Activated naive CD8-positive, alpha-beta T cell treated with anti-CD3 and anti-CD28 coated beads, Interleukin-2, amount 10 ng/mL, durations not matched to agents 7 days and 5 days (primary cell): ENCODE results near the gene NUP98. TPM values are rescaled to one million over a fixed set of nuclear protein-coding genes. Genes with fewer than 3 reads are reported as not detected.
"Not testable (repeated sequence)": the region's sequence is repeated elsewhere in the genome, so short reads cannot be mapped to it uniquely, and the experiment has no call there.

ENCODE experiments used
- ATAC-seq: fragments of 150-1000 bp; cut with Tn5 transposase; one replicate; pipeline ENCODE4 v1.10.0; 2021; ENCODE audit warnings: low read depth, moderate library complexity
- POLR2A ChIA-PET: fragments of 350-600 bp; sonication (Branson Sonifier 250); formaldehyde crosslinking; loops from one replicate; lab custom pipeline; 2021; ENCODE audit warnings: antibody characterized with exemption; lab: Charles Lee
- DNase-seq: peaks from one replicate; pipeline ENCODE4 v3.0.0; 2021
- H3K27ac Mint-ChIP-seq: one replicate; pipeline ENCODE4 v1.8.0; 2022; ENCODE audit warnings: mild to moderate bottlenecking, mixed read lengths
- H3K27me3 Mint-ChIP-seq: one replicate; pipeline ENCODE4 v1.8.0; 2022; ENCODE audit warnings: mild to moderate bottlenecking, moderate library complexity, mixed read lengths
- H3K36me3 Mint-ChIP-seq: one replicate; pipeline ENCODE4 v1.8.0; 2021; ENCODE audit warnings: mild to moderate bottlenecking, mixed read lengths
- H3K4me1 Mint-ChIP-seq: one replicate; pipeline ENCODE4 v1.8.0; 2021; ENCODE audit warnings: mixed read lengths
- H3K4me3 Mint-ChIP-seq: one replicate; pipeline ENCODE4 v1.8.0; 2022; ENCODE audit warnings: mild to moderate bottlenecking, moderate library complexity, mixed read lengths
- H3K9me3 Mint-ChIP-seq: one replicate; pipeline ENCODE4 v1.8.0; 2021; ENCODE audit warnings: mixed read lengths
- total RNA-seq, 2 experiments: library from RNA; stranded (reverse); gene quantifications; one replicate each; pipeline ENCODE4 v1.2.3, GENCODE V29; 2021

Gene NUP98
- total RNA-seq, 2 experiments from 2014 or later = 91.4 to 96.7 TPM

GRCh38 chr11:3783611-3784010, 13.7 kb downstream of the NUP98 start:
- ATAC-seq (no peak), DNase-seq (no peak)
- Mint-ChIP-seq H3K36me3 (peaks cover 31% of the 10 kb centered on the region), H3K27ac (peak overlapping the region; percentile 28), H3K27me3 (no peaks in the 10 kb centered on the region), H3K4me1 (peaks cover 47% of the 10 kb centered on the region), H3K9me3 (no peaks in the 10 kb centered on the region), H3K4me3 (no peak overlapping the region)
- POLR2A ChIA-PET = interaction anchor here (0.7 to 2.7 kb wide), 2 partner anchors 12 to 25 kb away, joined by 3 to 15 read pairs; partner anchors contain the start of gene PGAP2

DNA sequence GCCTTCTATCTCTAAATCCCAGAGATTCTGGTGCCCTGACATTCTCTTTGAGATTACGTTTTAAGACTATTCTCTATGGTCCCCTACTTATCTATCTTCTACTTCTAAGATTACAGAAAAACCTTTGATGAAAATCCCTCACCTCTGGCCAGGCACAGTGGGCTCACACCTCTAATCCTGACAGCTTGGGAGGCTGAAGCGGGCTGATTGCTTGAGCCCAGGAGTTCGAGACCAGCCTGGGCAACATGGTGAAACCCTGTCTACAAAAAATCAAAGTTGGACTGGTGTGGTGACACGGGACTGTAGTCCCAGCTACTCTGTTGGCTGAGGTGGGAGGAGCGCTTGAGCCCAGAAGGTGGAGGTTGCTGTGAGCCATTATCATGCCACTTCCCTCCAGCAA, 14.4 kb downstream of the NUP98 start:
- no peaks in the 10 kb centered on the region for H3K27me3 Mint-ChIP-seq
- no peak for DNase-seq
- H3K4me3 Mint-ChIP-seq = no peak overlapping the region
- H3K36me3 Mint-ChIP-seq = peaks cover 36% of the 10 kb centered on the region
- POLR2A ChIA-PET = no interaction called here
- no peak for ATAC-seq
- H3K4me1 Mint-ChIP-seq = peaks cover 49% of the 10 kb centered on the region
- H3K9me3 Mint-ChIP-seq = no peaks in the 10 kb centered on the region
- H3K27ac Mint-ChIP-seq = no peak overlapping the region

DNA sequence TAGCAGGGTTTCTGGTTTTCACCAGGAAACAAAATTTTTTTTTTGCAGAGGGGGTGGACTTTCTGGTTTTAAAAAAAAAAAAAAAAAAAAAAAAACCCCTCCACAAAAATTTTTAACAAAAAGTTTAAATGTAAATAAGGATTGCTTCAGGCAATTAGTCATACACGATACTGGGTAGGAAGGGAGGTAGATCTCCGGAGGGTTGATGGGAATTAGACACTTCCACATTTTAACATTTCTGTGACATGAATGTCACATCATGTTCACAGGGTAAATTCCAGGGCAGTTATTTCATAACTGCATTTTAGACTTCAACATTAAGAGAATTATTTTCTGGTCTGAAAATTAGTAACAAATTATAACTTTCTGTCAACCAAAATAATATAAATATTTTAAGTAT, 15.9 kb downstream of the NUP98 start:
- no peak for DNase-seq
- Mint-ChIP-seq H3K36me3 (peaks cover 36% of the 10 kb centered on the region), H3K4me3 (peak overlapping the region; percentile 19), H3K27me3 (no peaks in the 10 kb centered on the region), H3K27ac (peak overlapping the region; percentile 54), H3K9me3 (no peaks in the 10 kb centered on the region), H3K4me1 (peaks cover 40% of the 10 kb centered on the region)
- POLR2A ChIA-PET = interaction anchor here (1.6 kb wide), 1 partner anchor 27 kb away, joined by 15 read pairs; the partner anchor contains the start of gene PGAP2
- no peak for ATAC-seq

- POLR2A ChIA-PET = interaction anchor here (0.7 kb wide), 1 partner anchor 65 kb away, joined by 3 read pairs; no protein-coding TSS in a partner anchor
Observed at GRCh38 chr11:3775736-3776406, 21.5 kb downstream of the NUP98 start.

DNA sequence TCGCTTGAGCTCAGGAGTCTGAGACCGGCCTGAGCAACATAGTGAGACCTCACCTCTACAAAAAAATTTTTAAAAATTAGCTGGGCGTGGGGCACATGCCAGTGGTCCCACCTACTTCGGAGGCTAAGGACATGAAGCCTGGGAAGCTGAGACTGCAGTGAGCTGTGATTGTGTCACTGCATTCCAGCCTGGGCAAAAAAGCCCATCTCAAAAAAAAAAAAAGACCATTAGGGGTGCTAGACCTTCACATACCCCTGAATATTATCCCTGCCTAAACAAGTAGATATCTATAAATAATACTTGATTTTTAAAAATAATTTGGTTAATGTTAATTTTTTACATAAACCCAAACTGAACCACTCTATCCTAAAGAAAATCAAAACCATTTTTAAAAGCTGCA, 24.2 kb downstream of the NUP98 start:
- no peaks in the 10 kb centered on the region for H3K9me3 Mint-ChIP-seq
- no peak for DNase-seq
- H3K27ac Mint-ChIP-seq = no peak overlapping the region
- no peaks in the 10 kb centered on the region for H3K27me3 Mint-ChIP-seq
- no peak overlapping the region for H3K4me3 Mint-ChIP-seq
- H3K36me3 Mint-ChIP-seq = peaks cover 37% of the 10 kb centered on the region
- POLR2A ChIA-PET = no interaction called here
- no peak for ATAC-seq
- H3K4me1 Mint-ChIP-seq = peaks cover 1% of the 10 kb centered on the region

More at GRCh38 chr11:3775736-3776406, 21.5 kb downstream of the NUP98 start:
- Mint-ChIP-seq H3K27ac (no peak overlapping the region), H3K4me3 (no peak overlapping the region), H3K4me1 (peaks cover 3% of the 10 kb centered on the region), H3K36me3 (peaks cover 36% of the 10 kb centered on the region), H3K27me3 (no peaks in the 10 kb centered on the region), H3K9me3 (no peaks in the 10 kb centered on the region)
- no peak for ATAC-seq
- DNase-seq = no peak

GRCh38 chr11:3767536-3767935, 29.8 kb downstream of the NUP98 start:
- H3K36me3 Mint-ChIP-seq = peaks cover 42% of the 10 kb centered on the region
- no peak overlapping the region for H3K4me3 Mint-ChIP-seq
- H3K4me1 Mint-ChIP-seq = peaks cover 1% of the 10 kb centered on the region
- ATAC-seq = no peak
- POLR2A ChIA-PET = no interaction called here
- H3K9me3 Mint-ChIP-seq = no peaks in the 10 kb centered on the region
- H3K27ac Mint-ChIP-seq = no peak overlapping the region
- no peak for DNase-seq
- H3K27me3 Mint-ChIP-seq = no peaks in the 10 kb centered on the region

DNA sequence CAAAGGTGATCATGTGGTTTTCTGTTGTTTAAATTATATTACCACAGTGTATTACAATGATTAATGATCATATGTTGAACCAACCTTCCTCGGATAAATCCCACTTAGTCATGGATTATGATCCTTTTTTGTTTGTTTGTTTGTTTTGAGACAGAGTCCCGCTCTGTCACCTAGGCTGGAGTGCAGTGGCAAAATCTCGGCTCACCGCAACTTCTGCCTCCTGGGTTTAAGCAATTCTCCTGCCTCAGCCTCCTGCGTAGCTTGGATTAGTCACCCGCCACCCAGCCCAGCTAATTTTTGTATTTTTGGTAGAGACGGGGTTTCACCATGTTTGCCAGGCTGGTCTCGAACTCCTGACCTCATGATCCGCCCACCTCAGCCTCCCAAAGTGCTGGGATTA, 30.5 kb downstream of the NUP98 start:
- DNase-seq, H3K9me3 Mint-ChIP-seq, H3K4me1 Mint-ChIP-seq, ATAC-seq, H3K27me3 Mint-ChIP-seq, POLR2A ChIA-PET, H3K4me3 Mint-ChIP-seq, H3K27ac Mint-ChIP-seq: not testable (repeated sequence)
- H3K36me3 Mint-ChIP-seq = peaks cover 45% of the 10 kb centered on the region

DNA sequence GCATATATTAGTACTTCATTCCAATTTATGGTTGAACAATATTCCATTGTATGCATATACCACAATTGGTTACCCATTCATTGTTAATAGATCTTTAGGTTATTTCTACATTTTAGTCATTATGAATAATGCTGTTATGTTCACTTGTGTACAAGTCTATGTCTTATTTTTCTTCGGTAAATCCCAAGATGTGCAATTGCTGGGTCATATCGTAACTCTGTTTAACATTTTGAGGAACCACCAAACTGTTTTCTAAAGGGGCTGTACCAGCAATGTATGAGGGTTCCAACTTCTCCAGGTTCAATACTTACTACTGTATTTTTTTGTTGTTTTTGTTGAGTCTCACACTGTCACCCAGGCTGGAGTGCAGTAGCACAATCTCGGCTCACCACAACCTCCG, 33.1 kb downstream of the NUP98 start:
- DNase-seq (no peak), ATAC-seq (no peak)
- Mint-ChIP-seq H3K27ac (no peak overlapping the region), H3K36me3 (peaks cover 32% of the 10 kb centered on the region), H3K27me3 (no peaks in the 10 kb centered on the region), H3K9me3 (no peaks in the 10 kb centered on the region), H3K4me1 (peaks cover 2% of the 10 kb centered on the region), H3K4me3 (no peak overlapping the region)
- POLR2A ChIA-PET = no interaction called here

- DNase-seq (no peak), ATAC-seq (no peak)
- no peak overlapping the region for H3K27ac Mint-ChIP-seq
- H3K4me3 Mint-ChIP-seq = no peak overlapping the region
- POLR2A ChIA-PET = no interaction called here
- no peaks in the 10 kb centered on the region for H3K9me3 Mint-ChIP-seq
- peaks cover 23% of the 10 kb centered on the region for H3K36me3 Mint-ChIP-seq
- H3K27me3 Mint-ChIP-seq = no peaks in the 10 kb centered on the region
- H3K4me1 Mint-ChIP-seq = peaks cover 3% of the 10 kb centered on the region
Observed at GRCh38 chr11:3755151-3755550, 42.2 kb downstream of the NUP98 start.

DNA sequence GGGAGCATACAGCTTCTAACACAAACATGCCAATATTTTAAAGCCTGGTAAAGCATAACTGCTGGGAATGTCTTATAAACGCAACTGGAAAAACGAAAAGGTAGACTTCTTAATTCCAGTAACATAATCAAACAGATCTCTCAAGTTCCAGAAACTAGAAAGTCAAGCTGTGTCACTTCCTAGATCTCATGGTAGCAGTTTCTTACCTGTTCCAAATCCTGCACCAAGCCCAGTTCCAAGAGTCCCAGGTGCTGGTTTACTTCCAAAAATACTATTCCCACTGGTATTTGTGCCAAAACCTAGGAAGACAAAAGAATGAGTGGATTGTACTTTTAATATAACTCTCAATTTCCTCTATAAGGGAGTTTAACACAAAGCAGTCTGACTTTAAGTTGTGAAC, 44.2 kb downstream of the NUP98 start:
- no peak for DNase-seq
- H3K9me3 Mint-ChIP-seq = no peaks in the 10 kb centered on the region
- H3K4me3 Mint-ChIP-seq = no peak overlapping the region
- POLR2A ChIA-PET = no interaction called here
- H3K36me3 Mint-ChIP-seq = peaks cover 14% of the 10 kb centered on the region
- no peaks in the 10 kb centered on the region for H3K27me3 Mint-ChIP-seq
- no peak for ATAC-seq
- H3K27ac Mint-ChIP-seq = no peak overlapping the region
- H3K4me1 Mint-ChIP-seq = peaks cover 3% of the 10 kb centered on the region

DNA sequence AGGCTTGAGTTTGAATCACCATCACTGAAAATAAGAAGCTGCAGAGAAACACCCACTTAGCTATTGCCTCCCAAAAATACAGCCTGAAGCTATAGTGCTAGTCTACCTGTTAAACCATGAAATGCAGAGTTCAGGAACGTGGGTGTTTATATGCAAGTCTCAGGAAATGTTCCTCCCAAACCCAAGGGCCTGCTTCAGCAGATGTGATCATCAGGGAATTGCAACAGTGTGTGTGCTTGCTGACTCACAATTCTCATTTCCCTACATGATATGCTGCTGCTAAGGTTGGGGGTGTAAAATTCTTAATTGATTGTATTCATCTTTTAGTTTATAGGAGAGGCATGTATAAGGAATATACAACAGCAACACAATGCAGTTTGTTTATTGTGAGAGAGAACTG, 49.6 kb downstream of the NUP98 start:
- H3K9me3 Mint-ChIP-seq = no peaks in the 10 kb centered on the region
- ATAC-seq (no peak), DNase-seq (no peak)
- no peak overlapping the region for H3K27ac Mint-ChIP-seq
- H3K4me1 Mint-ChIP-seq = peaks cover 4% of the 10 kb centered on the region
- no peaks in the 10 kb centered on the region for H3K27me3 Mint-ChIP-seq
- POLR2A ChIA-PET = no interaction called here
- H3K36me3 Mint-ChIP-seq = peaks cover 20% of the 10 kb centered on the region
- no peak overlapping the region for H3K4me3 Mint-ChIP-seq

DNA sequence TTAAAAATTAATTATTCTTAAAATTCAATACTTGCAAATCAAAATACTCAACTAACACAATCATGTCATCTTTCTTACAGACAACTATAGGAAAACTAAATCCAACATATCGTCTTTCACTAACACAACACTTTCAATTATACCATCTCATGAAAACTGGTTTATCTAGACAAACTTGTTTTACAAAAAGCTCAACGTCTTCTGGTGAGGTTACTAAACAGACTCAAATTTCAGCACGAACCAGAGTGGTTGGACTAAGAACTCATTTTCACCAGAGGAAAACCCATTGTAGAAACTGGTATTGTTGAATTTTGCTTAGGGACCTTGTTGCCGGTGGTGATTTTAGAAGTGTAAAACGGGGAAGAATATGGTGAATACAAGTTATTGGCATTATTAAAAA, 52.2 kb downstream of the NUP98 start:
- H3K27ac Mint-ChIP-seq = no peak overlapping the region
- DNase-seq = no peak
- no peak for ATAC-seq
- POLR2A ChIA-PET = no interaction called here
- no peaks in the 10 kb centered on the region for H3K9me3 Mint-ChIP-seq
- no peak overlapping the region for H3K4me3 Mint-ChIP-seq
- H3K36me3 Mint-ChIP-seq = peaks cover 25% of the 10 kb centered on the region
- no peaks in the 10 kb centered on the region for H3K27me3 Mint-ChIP-seq
- peaks cover 2% of the 10 kb centered on the region for H3K4me1 Mint-ChIP-seq

DNA sequence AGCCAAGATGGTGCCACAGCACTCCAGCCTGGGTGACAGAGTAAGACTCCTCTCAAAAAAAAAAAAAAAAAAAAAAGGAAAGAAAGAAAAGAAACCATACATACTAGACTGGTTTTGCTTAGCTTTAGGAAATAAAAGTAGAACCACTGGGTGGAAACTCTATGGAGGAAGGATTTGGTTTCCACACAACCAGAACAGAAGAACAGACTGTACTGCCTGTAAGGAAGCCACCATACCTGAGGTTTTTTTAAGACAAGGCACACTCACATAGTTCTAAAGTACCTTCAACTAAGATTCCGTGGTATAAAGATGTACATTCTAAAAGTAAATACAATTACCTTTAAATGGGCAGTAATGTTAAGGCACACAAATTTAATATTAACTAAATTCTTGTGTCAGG, 58.6 kb downstream of the NUP98 start:
- no peak overlapping the region for H3K27ac Mint-ChIP-seq
- H3K9me3 Mint-ChIP-seq = no peaks in the 10 kb centered on the region
- H3K4me1 Mint-ChIP-seq = no peaks in the 10 kb centered on the region
- ATAC-seq = no peak
- peaks cover 27% of the 10 kb centered on the region for H3K36me3 Mint-ChIP-seq
- H3K27me3 Mint-ChIP-seq = no peaks in the 10 kb centered on the region
- H3K4me3 Mint-ChIP-seq = no peak overlapping the region
- DNase-seq = no peak
- POLR2A ChIA-PET = interaction anchor here (0.6 kb wide), 1 partner anchor 46 kb away, joined by 3 read pairs; no protein-coding TSS in a partner anchor

DNA sequence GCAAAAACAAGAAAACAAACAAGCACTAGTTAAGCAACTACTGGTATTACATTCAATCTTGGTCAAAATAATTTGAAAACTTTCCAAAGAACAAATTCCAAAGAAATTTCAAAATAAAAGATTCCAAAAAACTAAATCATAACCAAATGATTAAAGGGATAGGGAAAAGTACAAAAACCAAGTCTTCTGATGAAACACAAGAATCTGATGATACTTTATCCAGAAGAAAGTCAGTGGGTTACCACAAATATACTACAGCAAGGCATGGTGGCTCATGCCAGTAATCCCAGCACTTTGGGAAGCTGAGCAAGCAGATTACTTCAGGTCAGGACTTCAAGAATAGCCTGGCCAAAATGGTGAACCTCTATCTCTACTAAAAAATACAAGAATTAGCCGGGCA, 59.1 kb downstream of the NUP98 start:
- H3K4me1 Mint-ChIP-seq = no peaks in the 10 kb centered on the region
- DNase-seq (no peak), ATAC-seq (no peak)
- no peak overlapping the region for H3K4me3 Mint-ChIP-seq
- no peak overlapping the region for H3K27ac Mint-ChIP-seq
- H3K9me3 Mint-ChIP-seq = no peaks in the 10 kb centered on the region
- H3K36me3 Mint-ChIP-seq = peaks cover 30% of the 10 kb centered on the region
- H3K27me3 Mint-ChIP-seq = no peaks in the 10 kb centered on the region
- POLR2A ChIA-PET = interaction anchor here (0.6 kb wide), 1 partner anchor 47 kb away, joined by 3 read pairs; no protein-coding TSS in a partner anchor
